ENCODE results near the gene SYT12.

Gene SYT12

DNA sequence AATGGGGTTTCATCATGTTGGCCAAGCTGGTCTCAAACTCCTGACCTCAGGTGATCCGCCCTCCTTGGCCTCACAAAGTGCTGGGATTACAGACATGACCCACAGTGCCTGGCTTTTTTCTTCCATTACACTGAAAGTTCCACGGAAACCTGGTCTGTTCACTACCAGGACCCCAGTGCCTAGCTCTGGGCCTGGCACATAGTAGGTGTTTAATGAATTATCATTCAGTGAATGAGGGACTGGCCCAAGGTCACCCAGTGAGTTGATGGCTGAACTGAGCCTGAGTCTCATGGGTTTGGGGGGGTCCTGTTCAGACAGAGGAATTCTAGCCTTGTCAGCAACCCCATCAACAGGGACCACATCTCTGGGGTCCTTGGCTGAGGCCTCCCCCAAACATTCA lies 44.7 kb upstream of the SYT12 start:
- no peak for DNase-seq (ENCODE audit: low read depth)
- no peak overlapping the region for H3K4me3 ChIP-seq (ENCODE audit: low read depth, low read length)
- TF ChIP-seq, protein P1, sequence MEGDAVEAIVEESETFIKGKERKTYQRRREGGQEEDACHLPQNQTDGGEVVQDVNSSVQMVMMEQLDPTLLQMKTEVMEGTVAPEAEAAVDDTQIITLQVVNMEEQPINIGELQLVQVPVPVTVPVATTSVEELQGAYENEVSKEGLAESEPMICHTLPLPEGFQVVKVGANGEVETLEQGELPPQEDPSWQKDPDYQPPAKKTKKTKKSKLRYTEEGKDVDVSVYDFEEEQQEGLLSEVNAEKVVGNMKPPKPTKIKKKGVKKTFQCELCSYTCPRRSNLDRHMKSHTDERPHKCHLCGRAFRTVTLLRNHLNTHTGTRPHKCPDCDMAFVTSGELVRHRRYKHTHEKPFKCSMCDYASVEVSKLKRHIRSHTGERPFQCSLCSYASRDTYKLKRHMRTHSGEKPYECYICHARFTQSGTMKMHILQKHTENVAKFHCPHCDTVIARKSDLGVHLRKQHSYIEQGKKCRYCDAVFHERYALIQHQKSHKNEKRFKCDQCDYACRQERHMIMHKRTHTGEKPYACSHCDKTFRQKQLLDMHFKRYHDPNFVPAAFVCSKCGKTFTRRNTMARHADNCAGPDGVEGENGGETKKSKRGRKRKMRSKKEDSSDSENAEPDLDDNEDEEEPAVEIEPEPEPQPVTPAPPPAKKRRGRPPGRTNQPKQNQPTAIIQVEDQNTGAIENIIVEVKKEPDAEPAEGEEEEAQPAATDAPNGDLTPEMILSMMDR (conservative IDR thresholded peaks at IDR 0.05; ENCODE audit: low read depth, low read length): no peak

DNA sequence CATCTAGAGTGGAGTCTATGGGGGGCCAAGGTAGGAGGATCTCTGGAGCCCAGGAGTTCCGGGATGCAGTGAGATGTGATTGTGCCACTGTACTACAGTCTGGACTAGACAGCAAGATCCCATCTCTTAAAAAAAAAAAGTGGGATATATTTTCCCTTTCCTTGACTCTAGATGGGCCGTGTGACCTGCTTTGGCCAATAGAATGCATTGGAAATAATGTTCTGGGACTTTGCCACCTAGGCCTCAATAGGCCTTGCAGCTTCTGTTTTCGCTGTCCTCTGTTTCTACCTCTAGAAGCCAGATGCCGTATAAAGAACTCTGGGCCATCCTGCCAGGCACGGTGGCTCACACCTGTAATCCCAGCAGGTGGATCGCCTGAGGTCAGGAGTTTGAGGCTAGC lies 44.2 kb upstream of the SYT12 start:
- TF ChIP-seq, protein P1 (conservative IDR thresholded peaks at IDR 0.05; ENCODE audit: low read depth, low read length): no peak
- H3K4me3 ChIP-seq (ENCODE audit: low read depth, low read length): no peak overlapping the region
- DNase-seq (ENCODE audit: low read depth): no peak

DNA sequence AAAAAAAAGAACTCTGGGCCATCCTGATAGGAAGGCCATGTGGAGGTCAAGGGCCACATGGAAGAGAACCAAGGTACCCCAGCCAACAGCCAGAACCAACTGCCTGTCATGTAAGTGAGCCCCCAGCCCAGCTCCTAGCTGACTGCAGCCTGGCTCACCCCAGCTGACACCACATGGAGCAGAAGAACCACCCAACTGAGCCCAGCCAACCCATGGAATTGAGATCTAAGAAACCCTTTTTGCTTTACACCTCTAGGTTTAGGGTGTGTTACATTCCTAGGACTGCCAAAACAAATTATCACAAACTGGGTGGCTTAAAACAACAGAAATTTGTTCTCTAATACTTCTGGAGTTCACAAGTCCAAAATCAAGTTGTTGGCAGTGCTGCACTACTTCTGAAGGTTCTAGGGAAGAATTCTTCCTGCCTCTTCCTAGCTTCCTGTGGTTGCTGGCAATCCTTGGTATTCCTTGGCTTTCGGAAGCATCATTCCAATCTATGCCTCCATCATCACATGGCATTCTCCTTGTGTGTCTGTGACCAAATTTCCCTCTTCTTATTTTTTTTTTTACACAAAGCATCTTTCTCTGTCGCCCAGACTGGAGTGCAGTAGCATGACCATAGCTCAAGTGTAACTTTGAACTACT lies 43.5 kb upstream of the SYT12 start:
- TF ChIP-seq, protein P1 (conservative IDR thresholded peaks at IDR 0.05; ENCODE audit: low read depth, low read length): no peak
- DNase-seq (ENCODE audit: low read depth): no peak
- H3K4me3 ChIP-seq (ENCODE audit: low read depth, low read length): no peak overlapping the region

DNA sequence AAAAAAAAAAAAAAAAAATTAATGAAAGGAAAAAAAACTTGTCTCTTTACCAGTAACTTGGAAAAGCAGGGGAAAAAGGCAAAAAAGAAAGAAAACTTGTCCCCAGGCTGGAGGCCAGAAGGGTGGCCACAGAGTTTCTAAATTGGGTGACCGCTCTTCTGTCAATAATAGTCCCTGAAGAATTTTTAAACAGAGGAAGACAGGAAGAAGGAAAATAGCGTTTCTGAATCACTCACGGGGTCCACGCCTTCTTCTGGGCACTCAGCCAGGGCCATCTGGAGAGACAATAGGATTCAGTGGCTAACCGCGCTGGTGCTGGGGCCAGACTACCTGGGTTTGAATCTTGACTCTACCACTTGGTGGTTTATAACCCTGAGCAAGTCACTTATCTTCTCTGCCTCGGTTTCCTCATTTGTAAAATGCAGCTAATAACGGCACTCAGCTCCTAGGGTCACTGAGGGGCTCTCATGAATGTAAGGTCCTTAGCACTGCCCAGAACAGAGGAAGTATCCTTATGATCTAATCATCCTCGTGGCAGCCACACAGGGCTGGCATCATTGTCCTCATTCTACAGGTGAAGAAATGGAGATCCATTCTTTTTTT lies 40.9 kb upstream of the SYT12 start:
- DNase-seq (ENCODE audit: low read depth): peak; percentile 89
- H3K4me3 ChIP-seq (ENCODE audit: low read depth, low read length): no peak overlapping the region
- TF ChIP-seq, protein P1 (conservative IDR thresholded peaks at IDR 0.05; ENCODE audit: low read depth, low read length): no peak

DNA sequence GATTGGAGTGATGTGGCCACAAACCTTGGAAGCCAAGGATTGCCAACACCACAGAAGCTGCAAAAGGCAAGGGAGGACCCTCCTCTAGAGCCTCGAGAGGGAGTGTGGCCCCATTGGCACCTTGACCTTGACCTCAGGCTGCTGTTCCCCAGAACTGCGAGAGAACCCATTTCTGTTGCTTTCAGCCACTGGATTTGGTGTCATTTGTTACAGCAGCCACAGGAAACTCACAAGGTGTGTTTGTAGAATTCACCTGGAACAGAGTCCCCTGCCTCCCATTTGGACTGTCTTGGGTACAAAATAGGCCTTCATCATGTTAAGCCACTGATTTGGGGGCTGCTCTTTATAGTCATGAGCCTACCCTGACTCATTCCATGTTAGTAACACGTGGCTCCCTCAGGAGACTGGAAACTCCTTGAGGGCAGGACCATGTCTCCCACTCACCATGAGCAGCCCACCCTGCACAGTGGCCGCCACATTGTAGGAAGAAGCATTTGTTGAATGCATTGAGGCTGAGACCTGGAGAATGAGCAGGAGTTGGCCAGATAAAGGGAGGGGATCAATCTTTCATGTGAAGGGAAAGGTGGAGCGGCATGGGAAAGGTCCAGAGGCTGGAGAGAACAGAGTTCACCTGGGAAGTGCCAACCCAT lies 39.5 kb upstream of the SYT12 start:
- TF ChIP-seq, protein P1 (conservative IDR thresholded peaks at IDR 0.05; ENCODE audit: low read depth, low read length): no peak
- DNase-seq (ENCODE audit: low read depth): no peak
- no peak overlapping the region for H3K4me3 ChIP-seq (ENCODE audit: low read depth, low read length)

DNA sequence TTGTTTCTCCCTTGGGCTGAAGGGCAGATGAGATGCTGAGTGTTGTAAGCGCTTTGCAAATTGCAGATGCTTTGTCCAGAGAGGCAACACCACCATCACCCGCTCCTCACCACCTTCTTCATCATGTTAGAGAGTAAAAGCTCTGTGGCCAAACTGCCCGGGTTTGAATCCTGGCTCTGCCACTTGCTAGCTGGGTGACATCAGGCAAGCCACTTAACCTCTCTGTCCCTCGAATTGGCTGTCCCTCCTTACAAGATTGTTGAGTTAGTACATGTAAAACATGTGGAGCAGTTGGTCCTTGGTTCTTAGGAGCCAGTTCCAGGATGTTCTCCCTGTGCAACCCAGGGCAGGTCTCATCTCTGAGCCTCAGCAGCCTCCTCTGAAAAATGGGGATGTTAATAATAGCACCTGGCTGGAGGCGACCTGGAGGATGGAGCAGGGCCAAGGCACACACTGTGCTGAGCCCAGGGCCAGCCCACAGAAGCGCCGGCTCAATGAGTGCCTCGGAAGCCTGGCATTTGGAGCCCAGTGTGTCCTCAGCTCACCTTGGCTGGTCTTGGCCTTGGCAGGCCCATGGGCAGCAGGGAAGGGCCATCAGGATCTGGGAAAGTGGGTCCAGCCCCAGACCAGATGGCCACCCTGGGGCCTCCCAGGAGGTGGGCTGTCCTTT lies 37.3 kb upstream of the SYT12 start:
- DNase-seq (ENCODE audit: low read depth): no peak
- TF ChIP-seq, protein P1 (conservative IDR thresholded peaks at IDR 0.05; ENCODE audit: low read depth, low read length): no peak

More for the DNA sequence above, 37.3 kb upstream of the SYT12 start:
- H3K4me3 ChIP-seq (ENCODE audit: low read depth, low read length): no peak overlapping the region

Measured in choroid plexus epithelial cell (primary cell).